Common myeloid progenitor, CD34-positive (primary cell): ENCODE results near the gene HRC.

Experiments used
- CTCF ChIA-PET: fragments of 350-600 bp; sonication (Branson Sonifier 250); formaldehyde crosslinking; loops from one replicate; lab custom pipeline; 2021; ENCODE audit warnings: antibody characterized with exemption; lab: Charles Lee
- POLR2A ChIA-PET: fragments of 350-600 bp; sonication (Branson Sonifier 250); formaldehyde crosslinking; loops from one replicate; lab custom pipeline; 2021; ENCODE audit warnings: antibody characterized with exemption; lab: Charles Lee
- DNase-seq, 3 donors: peaks; one replicate each; pipeline versions ENCODE4 v3.0.0 to v3.0.0-alpha.2; 2013
- H3K27ac ChIP-seq, 2 experiments: 1 replicate in 1 of 2; 2 replicates in 1 of 2; pipeline ENCODE4 v1.7.0; 2013; ENCODE audit warnings: inconsistent platforms in 2 of 2, low read length in 2 of 2, mild to moderate bottlenecking in 2 of 2, low read depth in 1 of 2, moderate library complexity in 1 of 2; ENCODE audit not compliant: severe bottlenecking in 2 of 2, insufficient read depth in 1 of 2, poor library complexity in 1 of 2
- H3K27me3 ChIP-seq, 5 experiments: replicated peaks in 2 of 5; 1 replicate in 3 of 5; 2 replicates in 2 of 5; pipeline versions ENCODE4 v1.6.1 to v1.7.0; 2013; ENCODE audit warnings: low read length in 4 of 5, mild to moderate bottlenecking in 2 of 5, moderate library complexity in 2 of 5, inconsistent platforms in 1 of 5; ENCODE audit not compliant: insufficient read depth in 5 of 5, control insufficient read depth in 4 of 5
- H3K36me3 ChIP-seq, 4 experiments: 1 replicate in 2 of 4; 2 replicates in 2 of 4; pipeline versions ENCODE4 v1.6.1 to v1.7.0; 2013; ENCODE audit warnings: low read length in 3 of 4, control low read depth in 1 of 4, mild to moderate bottlenecking in 1 of 4; ENCODE audit not compliant: control insufficient read depth in 4 of 4, insufficient read depth in 4 of 4
- H3K4me1 ChIP-seq, 4 experiments: 1 replicate in 3 of 4; 2 replicates in 1 of 4; pipeline versions ENCODE4 v1.6.1 to v1.7.1; 2013; ENCODE audit warnings: low read length in 3 of 4, mild to moderate bottlenecking in 3 of 4, control low read depth in 1 of 4, inconsistent platforms in 1 of 4, moderate library complexity in 1 of 4; ENCODE audit not compliant: control insufficient read depth in 4 of 4, insufficient read depth in 4 of 4; ENCODE audit errors: control extremely low read depth in 1 of 4
- H3K4me3 ChIP-seq, 7 experiments: 1 replicate in 4 of 7; 2 replicates in 3 of 7; pipeline versions ENCODE4 v1.5.1 to v1.7.0; 2013; ENCODE audit warnings: mild to moderate bottlenecking in 7 of 7, low read length in 6 of 7, moderate library complexity in 6 of 7, inconsistent platforms in 2 of 7, low read depth in 2 of 7, control low read depth in 1 of 7; ENCODE audit not compliant: insufficient read depth in 4 of 7, control insufficient read depth in 1 of 7; ENCODE audit errors: extremely low read depth in 1 of 7
- H3K9me3 ChIP-seq, 5 experiments: 1 replicate in 4 of 5; 2 replicates in 1 of 5; pipeline versions ENCODE4 v1.6.1 to v1.7.1; 2013; ENCODE audit warnings: low read length in 4 of 5, mild to moderate bottlenecking in 2 of 5, inconsistent platforms in 1 of 5, low read depth in 1 of 5, moderate library complexity in 1 of 5; ENCODE audit not compliant: control insufficient read depth in 4 of 5, insufficient read depth in 2 of 5; ENCODE audit errors: control extremely low read depth in 1 of 5
- WGBS: methylation state at CpG from one replicate; pipeline ENCODE4 v1.1.5; 2013; ENCODE audit not compliant: insufficient coverage; 5-methylcytosine and 5-hydroxymethylcytosine counted together

The HRC gene

DNA sequence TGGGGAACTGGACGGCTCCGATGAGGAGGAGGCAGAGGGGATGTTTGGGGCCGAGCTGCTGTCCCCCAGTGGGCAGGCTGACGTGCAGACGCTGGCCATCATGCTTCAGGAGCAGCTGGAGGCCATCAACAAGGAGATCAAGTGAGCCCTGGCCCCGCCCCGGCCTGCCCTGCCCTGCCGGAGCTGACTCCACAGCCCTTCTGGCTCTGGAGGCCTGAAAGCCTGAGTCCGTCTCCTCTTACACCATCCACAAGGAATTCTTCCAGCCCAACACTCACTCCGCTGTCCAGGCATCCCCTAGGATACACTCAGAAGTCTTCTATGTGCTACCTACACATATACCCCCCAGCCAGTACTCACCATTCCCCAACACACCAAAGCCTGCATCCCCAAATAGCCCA, 18.4 kb downstream of the HRC start:
- Histone ChIP-seq H3K27ac (no peak overlapping the region), H3K4me1 (peaks cover 0 to 18% (median 8%) of the 10 kb centered on the region in 4 experiments), H3K27me3 (peaks cover 0 to 2% (median 0%) of the 10 kb centered on the region in 5 experiments), H3K4me3 (no peak overlapping the region), H3K36me3 (no peaks in the 10 kb centered on the region), H3K9me3 (no peaks in the 10 kb centered on the region)
- 100% methylated on average over 8 of the region's 10 CpGs for WGBS
- DNase-seq, result no peak
- POLR2A ChIA-PET, result no interaction called here
- CTCF ChIA-PET, result interaction anchor here (1.2 to 3.2 kb wide), 3 partner anchors 9 to 39 kb away, joined by 3 to 15 read pairs (median 4); no protein-coding TSS in a partner anchor

DNA sequence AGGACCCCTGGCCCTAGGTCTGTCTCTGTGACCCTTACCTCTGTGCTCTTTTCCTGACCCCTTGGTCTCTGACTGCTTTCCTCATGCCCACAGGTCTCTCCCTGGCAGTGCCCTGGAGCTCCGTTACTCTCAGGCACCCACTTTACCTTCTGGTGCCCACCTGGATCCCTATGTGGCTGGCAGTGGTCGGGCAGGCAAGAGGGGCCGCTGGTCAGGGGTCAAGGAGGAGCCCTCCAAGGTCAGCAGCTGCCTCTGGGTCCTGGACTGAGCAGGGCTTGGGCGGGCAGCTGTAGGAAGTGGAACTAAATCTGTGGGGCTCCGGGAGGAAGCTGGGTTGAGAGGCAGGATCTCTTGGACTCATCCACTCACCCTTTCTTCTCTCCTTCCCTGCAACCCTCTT, 19.5 kb downstream of the HRC start:
- no peaks in the 10 kb centered on the region for H3K9me3 ChIP-seq
- no peak for DNase-seq
- no peak overlapping the region for H3K4me3 ChIP-seq
- H3K36me3 ChIP-seq, result no peaks in the 10 kb centered on the region
- CTCF ChIA-PET, result interaction anchor here (1.2 to 3.2 kb wide), 4 partner anchors 10 to 38 kb away, joined by 3 to 15 read pairs (median 6); no protein-coding TSS in a partner anchor
- 100% methylated on average over 2 of the region's 5 CpGs for WGBS
- peaks cover 0 to 2% (median 0%) of the 10 kb centered on the region in 5 experiments for H3K27me3 ChIP-seq
- no peak overlapping the region for H3K27ac ChIP-seq
- POLR2A ChIA-PET, result no interaction called here
- H3K4me1 ChIP-seq, result peaks cover 0 to 18% (median 8%) of the 10 kb centered on the region in 4 experiments

DNA sequence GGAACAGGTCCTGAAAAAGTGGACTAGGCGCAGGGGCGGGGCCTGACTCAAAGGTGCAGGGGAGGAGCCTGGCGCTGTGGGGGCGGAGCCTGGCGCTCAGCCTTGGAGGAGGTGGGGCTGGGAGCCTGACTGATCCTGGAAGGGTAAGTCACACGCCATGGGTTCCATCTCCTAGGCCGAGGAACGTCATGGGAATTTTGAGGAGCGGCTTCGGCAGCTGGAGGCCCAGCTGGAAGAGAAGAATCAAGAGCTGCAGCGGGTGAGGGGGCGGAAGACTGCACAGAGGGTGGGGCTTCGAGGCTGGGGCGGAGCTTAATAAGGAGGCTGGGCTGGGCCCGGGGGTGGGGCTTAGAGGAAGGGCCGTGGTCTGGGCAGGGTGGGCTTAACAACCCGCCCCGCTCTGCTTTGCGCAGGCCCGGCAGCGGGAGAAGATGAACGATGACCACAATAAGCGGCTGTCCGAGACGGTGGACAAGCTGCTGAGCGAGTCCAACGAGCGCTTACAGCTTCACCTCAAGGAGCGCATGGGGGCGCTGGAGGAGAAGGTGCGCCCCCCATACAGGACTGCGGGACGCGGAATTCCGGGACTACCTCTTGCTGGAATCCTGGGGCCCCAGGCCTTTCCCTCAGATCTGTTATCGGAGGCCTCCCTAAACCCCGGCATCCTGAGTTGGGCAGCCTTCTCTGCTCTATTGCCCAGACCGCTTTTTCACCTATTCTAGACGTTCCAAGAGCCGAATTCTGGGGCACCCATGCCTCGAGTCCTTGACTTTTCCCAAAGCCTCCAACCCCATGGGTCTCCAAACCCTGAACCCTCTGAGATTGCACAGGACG, 21.4 kb downstream of the HRC start:
- ChIA-PET CTCF (interaction anchor here (0.8 to 3.3 kb wide), 8 partner anchors 11 to 88 kb away, joined by 3 to 15 read pairs (median 4); partner anchors contain the start of gene LIN7B), POLR2A (interaction anchor here (0.5 kb wide), 1 partner anchor 62 kb away, joined by 3 read pairs; the partner anchor contains the start of gene KCNA7)
- no peak overlapping the region for H3K27ac ChIP-seq
- H3K36me3 ChIP-seq, result no peaks in the 10 kb centered on the region
- DNase-seq, result peak; percentile 62 to 70 (median 63)
- peaks cover 0 to 5% (median 0%) of the 10 kb centered on the region in 5 experiments for H3K27me3 ChIP-seq
- H3K4me3 ChIP-seq, result peak overlapping the region in 5 of 7 experiments; percentile 30 to 83 (median 61)
- WGBS, result 35% methylated on average over 41 of the region's 42 CpGs
- peaks cover 0 to 2% (median 0%) of the 10 kb centered on the region in 5 experiments for H3K9me3 ChIP-seq
- H3K4me1 ChIP-seq, result peaks cover 0 to 19% (median 8%) of the 10 kb centered on the region in 4 experiments

DNA sequence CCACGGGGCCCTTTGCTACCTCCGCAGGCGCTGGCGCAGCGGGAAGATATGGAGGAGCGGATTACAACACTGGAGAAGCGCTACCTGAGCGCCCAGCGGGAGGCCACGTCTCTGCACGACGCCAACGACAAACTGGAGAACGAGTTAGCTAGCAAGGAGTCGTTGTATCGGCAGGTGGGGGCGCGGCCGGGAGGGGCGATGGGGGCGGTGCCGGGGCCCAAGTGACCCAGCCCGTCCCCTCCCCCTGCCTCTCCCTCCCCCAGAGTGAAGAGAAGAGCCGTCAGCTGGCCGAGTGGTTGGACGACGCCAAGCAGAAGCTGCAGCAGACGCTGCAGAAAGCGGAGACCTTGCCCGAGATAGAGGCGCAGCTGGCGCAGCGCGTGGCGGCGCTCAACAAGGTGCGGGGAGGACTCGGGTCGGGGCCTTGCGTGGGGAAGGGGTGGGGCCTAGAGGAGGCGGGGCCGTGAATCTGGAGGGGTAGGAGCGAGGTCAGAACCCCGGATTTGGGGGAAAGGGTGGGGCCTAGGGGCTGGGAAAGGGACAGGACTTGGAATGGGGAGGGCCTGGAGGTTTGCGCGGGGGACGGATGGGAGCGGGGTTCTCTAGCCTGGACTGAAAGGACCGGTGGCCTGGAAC, 22.1 kb downstream of the HRC start:
- Histone ChIP-seq H3K9me3 (peaks cover 0 to 2% (median 0%) of the 10 kb centered on the region in 5 experiments), H3K4me3 (peak overlapping the region in 5 of 7 experiments; percentile 30 to 83 (median 61))
- POLR2A ChIA-PET, result interaction anchor here (0.5 kb wide), 1 partner anchor 61 kb away, joined by 3 read pairs; the partner anchor contains the start of gene KCNA7

DNA sequence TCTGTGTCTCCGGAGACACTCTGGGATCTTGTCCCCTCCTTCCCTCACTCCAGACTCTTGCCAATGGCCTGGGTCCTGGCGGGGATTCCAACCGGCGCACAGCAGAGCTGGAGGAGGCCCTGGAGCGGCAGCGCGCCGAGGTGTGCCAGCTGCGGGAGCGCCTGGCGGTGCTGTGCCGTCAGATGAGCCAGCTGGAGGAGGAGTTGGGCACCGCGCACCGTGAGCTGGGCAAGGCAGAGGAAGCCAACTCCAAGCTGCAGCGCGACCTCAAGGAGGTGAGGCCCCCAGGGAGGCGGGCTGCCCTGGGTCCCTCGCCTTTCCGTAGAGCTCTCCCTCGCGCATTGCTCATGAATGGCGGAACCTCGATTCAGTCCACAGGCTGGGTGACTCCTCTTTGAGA, 24.9 kb downstream of the HRC start:
- H3K4me3 ChIP-seq, result no peak overlapping the region
- ChIA-PET CTCF (interaction anchor here (0.8 to 2.3 kb wide), 9 partner anchors 9 to 80 kb away, joined by 3 to 13 read pairs (median 3); partner anchors contain the start of gene LIN7B), POLR2A (no interaction called here)
- peaks cover 0 to 6% (median 0%) of the 10 kb centered on the region in 5 experiments for H3K27me3 ChIP-seq
- H3K4me1 ChIP-seq, result peaks cover 0 to 26% (median 13%) of the 10 kb centered on the region in 4 experiments
- WGBS, result 99% methylated on average over 24 of the region's 24 CpGs
- DNase-seq, result no peak
- no peak overlapping the region for H3K27ac ChIP-seq
- H3K9me3 ChIP-seq, result peaks cover 0 to 2% (median 0%) of the 10 kb centered on the region in 5 experiments
- H3K36me3 ChIP-seq, result no peaks in the 10 kb centered on the region

More for the DNA sequence above, 22.1 kb downstream of the HRC start:
- CTCF ChIA-PET, result interaction anchor here (0.8 to 3.3 kb wide), 4 partner anchors 12 to 35 kb away, joined by 3 to 11 read pairs (median 4); partner anchors contain the start of gene LIN7B
- no peak overlapping the region for H3K27ac ChIP-seq
- no peaks in the 10 kb centered on the region for H3K36me3 ChIP-seq
- WGBS, result 48% methylated on average over 32 of the region's 49 CpGs
- H3K4me1 ChIP-seq, result peaks cover 0 to 23% (median 15%) of the 10 kb centered on the region in 4 experiments
- peaks cover 0 to 5% (median 0%) of the 10 kb centered on the region in 5 experiments for H3K27me3 ChIP-seq
- peak; percentile 50 to 68 (median 55) for DNase-seq

DNA sequence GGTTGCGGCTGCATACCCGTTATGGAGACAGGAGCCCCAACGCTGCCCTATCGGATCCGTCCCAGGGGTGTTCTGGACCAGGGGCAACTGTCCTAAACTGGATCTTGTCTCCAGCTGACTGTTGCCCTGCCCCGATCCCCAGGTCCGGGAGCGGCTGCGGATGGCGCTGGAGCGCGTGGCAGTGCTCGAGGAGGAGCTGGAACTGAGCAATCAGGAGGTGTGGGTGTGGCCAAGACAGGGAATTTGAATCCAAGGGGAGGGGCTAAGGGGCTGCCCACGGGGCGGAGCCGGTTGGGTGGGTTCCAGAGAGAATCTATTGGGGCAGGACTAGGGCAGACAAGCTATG, 26.0 kb downstream of the HRC start:
- peaks cover 0 to 22% (median 11%) of the 10 kb centered on the region in 4 experiments for H3K4me1 ChIP-seq
- no peaks in the 10 kb centered on the region for H3K36me3 ChIP-seq
- H3K4me3 ChIP-seq, result no peak overlapping the region
- H3K9me3 ChIP-seq, result peaks cover 0 to 2% (median 0%) of the 10 kb centered on the region in 5 experiments
- CTCF ChIA-PET, result interaction anchor here (1.6 to 2.6 kb wide), 6 partner anchors 10 to 31 kb away, joined by 4 to 13 read pairs (median 11); partner anchors contain the start of gene LIN7B
- no peak overlapping the region for H3K27ac ChIP-seq
- 66% methylated on average over 15 of the region's 16 CpGs for WGBS
- H3K27me3 ChIP-seq, result peaks cover 0 to 6% (median 0%) of the 10 kb centered on the region in 5 experiments
- POLR2A ChIA-PET, result interaction anchor here (0.8 kb wide), 1 partner anchor 21 kb away, joined by 3 read pairs; no protein-coding TSS in a partner anchor
- DNase-seq, result no peak
